Upper lobe of left lung (tissue), 6 donors: ENCODE measurements around the gene RPL27A. TPM values are rescaled to one million over a fixed set of nuclear protein-coding genes. Genes with fewer than 3 reads are reported as not detected.

Experiments
- ATAC-seq, 2 donors: fragments of 200-7000 bp; cut with Tn5 transposase; one replicate each; pipeline ENCODE4 v1.9.1; 2022; ENCODE audit warnings: mild to moderate bottlenecking in 2 of 2, moderate library complexity in 2 of 2; ENCODE audit not compliant: low FRiP score in 2 of 2
- DNase-seq, 2 donors: peaks; one replicate each; pipeline ENCODE4 v3.0.0-alpha.2; 2019 to 2020
- H3K27ac ChIP-seq, 4 donors: fragments of 200-600 bp; sonication (generic); one replicate each; pipeline ENCODE4 v1.5.1; 2016 to 2019
- H3K27me3 ChIP-seq, 4 donors: fragments of 200-600 bp; sonication (generic); one replicate each; pipeline ENCODE4 v1.5.1; 2017 to 2019
- H3K36me3 ChIP-seq, 4 donors: fragments of 200-600 bp; sonication (generic); one replicate each; pipeline ENCODE4 v1.5.1; 2016 to 2019
- H3K4me1 ChIP-seq, 4 donors: fragments of 200-600 bp; sonication (generic); one replicate each; pipeline ENCODE4 v1.5.1; 2018 to 2019
- H3K4me3 ChIP-seq, 4 donors: fragments of 200-600 bp; sonication (generic); one replicate each; pipeline ENCODE4 v1.5.1; 2017 to 2019; ENCODE audit warnings: mild to moderate bottlenecking in 2 of 4, moderate library complexity in 1 of 4
- H3K9me3 ChIP-seq, 4 donors: fragments of 200-600 bp; sonication (generic); one replicate each; pipeline ENCODE4 v1.5.1; 2018 to 2019
- EP300 ChIP-seq, 4 donors: sonication (generic); formaldehyde crosslinking; IDR thresholded peaks; one replicate each; pipeline ENCODE4 v1.5.1; 2017; ENCODE audit warnings: antibody characterized with exemption in 4 of 4, control low read depth in 2 of 4
- POLR2A ChIP-seq, 4 donors: fragments of 450-650 bp; IDR thresholded peaks; one replicate each; pipeline ENCODE4 v1.5.1; 2016 to 2017; ENCODE audit warnings: antibody characterized with exemption in 4 of 4, mild to moderate bottlenecking in 2 of 4
- POLR2AphosphoS5 ChIP-seq, 2 donors: sonication (generic); formaldehyde crosslinking; IDR thresholded peaks; one replicate each; pipeline ENCODE4 v1.5.1; 2017; ENCODE audit warnings: antibody characterized with exemption in 2 of 2
- WGBS, 2 donors: methylation state at CpG; one replicate each; pipeline ENCODE4 v1.1.5; 2017 to 2018; 5-methylcytosine and 5-hydroxymethylcytosine counted together
- total RNA-seq, 6 donors: library from RNA; depleted of rRNA in 4 of 6; stranded (reverse); fragments of >200 nt in 4 of 6; gene quantifications; one replicate each; pipeline versions ENCODE4 v1.1.0 to v1.2.1, GENCODE V29; 2016 to 2021
- TF ChIP-seq, protein P1 (sequence below), 6 experiments: fragments of 450-650 bp in 4 of 6; fragments of 200-600 bp in 2 of 6; sonication (generic) in 2 of 6; IDR thresholded peaks; one replicate each; pipeline ENCODE4 v1.5.1; 2016 to 2019; ENCODE audit warnings: antibody characterized with exemption in 6 of 6
- donor health status: DM: no; HTN: no; CAD: no; lungs with moderate emphysema.
- donor health status: DM: no; HTN: yes; CAD: no; lungs with severe emphysema.

The RPL27A gene
- total RNA-seq, 6 donors from 2014 or later, result 652 to 1,317 (median 861) TPM

DNA sequence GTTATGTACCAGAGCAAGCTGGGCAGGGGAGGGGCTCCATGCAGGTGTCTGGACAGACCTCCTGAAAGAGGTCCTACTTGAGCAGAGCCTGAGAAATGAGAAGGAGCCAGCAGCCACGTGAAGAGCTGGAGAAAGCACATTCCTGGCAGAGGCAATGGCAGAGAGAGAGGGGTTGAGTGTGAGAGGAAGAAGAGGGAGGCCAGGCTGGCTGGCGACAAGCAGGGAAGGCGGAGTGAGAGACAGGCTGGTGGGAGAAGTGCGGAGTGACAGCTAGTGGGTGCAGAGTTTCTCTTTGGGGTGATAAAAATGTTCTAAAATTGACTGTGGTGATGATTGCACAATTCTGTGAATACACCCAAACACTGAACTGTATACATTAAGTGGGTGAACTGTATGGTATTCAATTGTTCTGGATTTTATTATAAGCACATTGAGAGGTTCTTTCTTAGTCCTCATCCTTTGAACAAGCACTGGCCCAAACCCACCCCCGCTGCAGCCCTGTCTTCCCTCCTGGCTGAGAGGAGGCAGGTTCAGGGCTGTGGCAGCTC lies 29.4 kb downstream of the RPL27A start:
- no peaks in the 10 kb centered on the region for H3K27me3 ChIP-seq
- DNase-seq, result no peak
- H3K27ac ChIP-seq, result no peak overlapping the region
- peaks cover 7 to 12% (median 10%) of the 10 kb centered on the region in 4 donors for H3K4me1 ChIP-seq
- no peak for TF ChIP-seq POLR2AphosphoS5 (IDR thresholded peaks at IDR 0.05)
- TF ChIP-seq POLR2A (IDR thresholded peaks at IDR 0.05), result no peak
- no peak for TF ChIP-seq EP300 (IDR thresholded peaks at IDR 0.05)
- TF ChIP-seq, protein P1, sequence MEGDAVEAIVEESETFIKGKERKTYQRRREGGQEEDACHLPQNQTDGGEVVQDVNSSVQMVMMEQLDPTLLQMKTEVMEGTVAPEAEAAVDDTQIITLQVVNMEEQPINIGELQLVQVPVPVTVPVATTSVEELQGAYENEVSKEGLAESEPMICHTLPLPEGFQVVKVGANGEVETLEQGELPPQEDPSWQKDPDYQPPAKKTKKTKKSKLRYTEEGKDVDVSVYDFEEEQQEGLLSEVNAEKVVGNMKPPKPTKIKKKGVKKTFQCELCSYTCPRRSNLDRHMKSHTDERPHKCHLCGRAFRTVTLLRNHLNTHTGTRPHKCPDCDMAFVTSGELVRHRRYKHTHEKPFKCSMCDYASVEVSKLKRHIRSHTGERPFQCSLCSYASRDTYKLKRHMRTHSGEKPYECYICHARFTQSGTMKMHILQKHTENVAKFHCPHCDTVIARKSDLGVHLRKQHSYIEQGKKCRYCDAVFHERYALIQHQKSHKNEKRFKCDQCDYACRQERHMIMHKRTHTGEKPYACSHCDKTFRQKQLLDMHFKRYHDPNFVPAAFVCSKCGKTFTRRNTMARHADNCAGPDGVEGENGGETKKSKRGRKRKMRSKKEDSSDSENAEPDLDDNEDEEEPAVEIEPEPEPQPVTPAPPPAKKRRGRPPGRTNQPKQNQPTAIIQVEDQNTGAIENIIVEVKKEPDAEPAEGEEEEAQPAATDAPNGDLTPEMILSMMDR (IDR thresholded peaks at IDR 0.05), result no peak
- no peak overlapping the region for H3K4me3 ChIP-seq
- no peaks in the 10 kb centered on the region for H3K9me3 ChIP-seq
- H3K36me3 ChIP-seq, result peaks cover 0 to 67% (median 36%) of the 10 kb centered on the region in 4 donors
- WGBS, 2 donors, result 79 to 82% methylated on average over 5 of the region's 5 CpGs
- ATAC-seq, result no peak

DNA sequence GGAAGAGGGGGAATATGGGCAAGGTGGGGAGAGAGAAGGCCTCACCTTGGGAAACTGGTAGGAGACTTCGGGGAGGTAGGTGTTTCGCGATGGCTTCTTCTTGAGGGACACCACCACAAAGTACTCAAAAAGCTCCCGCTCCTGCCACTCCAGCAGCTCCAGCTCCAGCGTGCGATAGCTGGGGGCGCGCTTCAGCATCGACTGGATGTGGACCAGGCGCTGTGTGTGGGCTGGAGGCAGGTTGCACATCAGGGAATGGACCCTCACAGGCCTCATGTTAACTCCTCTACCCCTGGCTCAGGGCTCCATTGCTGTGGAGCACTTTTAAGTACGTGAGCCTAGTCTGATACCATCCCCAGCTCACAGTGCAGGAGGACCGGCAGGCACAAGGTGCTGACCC lies 29.9 kb downstream of the RPL27A start:
- Histone ChIP-seq H3K27ac (no peak overlapping the region), H3K27me3 (no peaks in the 10 kb centered on the region), H3K9me3 (no peaks in the 10 kb centered on the region), H3K36me3 (peaks cover 0 to 65% (median 33%) of the 10 kb centered on the region in 4 donors), H3K4me3 (no peak overlapping the region), H3K4me1 (peaks cover 13 to 17% (median 16%) of the 10 kb centered on the region in 4 donors)
- DNase-seq, result peak in 1 of 2 donors; percentile 39
- TF ChIP-seq POLR2A (IDR thresholded peaks at IDR 0.05) (no peak), EP300 (IDR thresholded peaks at IDR 0.05) (no peak), POLR2AphosphoS5 (IDR thresholded peaks at IDR 0.05) (no peak)
- TF ChIP-seq, protein P1 (IDR thresholded peaks at IDR 0.05), result no peak
- ATAC-seq, result no peak
- 94 to 99% methylated on average over 11 of the region's 12 CpGs for WGBS, 2 donors

DNA sequence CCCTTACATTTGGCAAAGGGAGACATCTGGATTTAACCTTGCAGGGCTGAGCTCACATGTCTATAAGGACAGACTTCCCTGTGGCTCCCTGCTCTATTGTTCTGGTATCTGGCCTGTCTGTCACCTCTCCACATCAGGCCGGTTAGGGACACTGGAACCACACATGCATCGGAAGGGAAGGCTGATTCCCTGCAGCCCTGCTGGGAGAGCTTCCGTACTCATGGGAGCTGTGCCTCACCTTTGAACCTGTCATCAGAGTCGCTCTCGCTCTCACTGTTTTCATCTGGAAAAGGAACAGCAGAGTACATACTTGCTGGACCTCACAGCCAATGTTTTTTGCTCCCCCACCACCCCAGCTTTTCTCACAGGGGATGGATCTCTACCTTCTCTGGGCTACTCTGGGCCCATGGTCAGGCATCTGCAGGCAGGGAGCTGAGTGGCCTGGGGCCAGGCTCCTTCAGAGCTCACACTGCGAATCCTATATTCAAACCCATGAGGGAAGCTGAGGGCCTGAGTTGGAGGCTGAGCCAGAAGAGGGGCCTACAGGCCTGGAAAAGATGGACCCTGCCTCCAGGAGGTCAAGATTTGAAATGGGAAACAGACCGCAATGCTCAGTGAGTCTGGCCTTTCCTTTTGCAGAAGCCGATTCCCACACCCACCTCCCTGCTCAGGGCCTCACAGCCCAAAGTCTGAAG lies 31.3 kb downstream of the RPL27A start:
- no peaks in the 10 kb centered on the region for H3K9me3 ChIP-seq
- H3K4me1 ChIP-seq, result peaks cover 25 to 31% (median 27%) of the 10 kb centered on the region in 4 donors
- H3K27me3 ChIP-seq, result no peaks in the 10 kb centered on the region
- no peak for DNase-seq
- H3K4me3 ChIP-seq, result no peak overlapping the region
- no peak for ATAC-seq
- WGBS, 2 donors, result 93% methylated on average over 7 to 8 of the region's 8 CpGs
- H3K27ac ChIP-seq, result no peak overlapping the region
- peaks cover 0 to 58% (median 26%) of the 10 kb centered on the region in 4 donors for H3K36me3 ChIP-seq
- TF ChIP-seq POLR2AphosphoS5 (IDR thresholded peaks at IDR 0.05), result no peak
- TF ChIP-seq, protein P1 (IDR thresholded peaks at IDR 0.05), result no peak
- no peak for TF ChIP-seq POLR2A (IDR thresholded peaks at IDR 0.05)
- TF ChIP-seq EP300 (IDR thresholded peaks at IDR 0.05), result no peak

DNA sequence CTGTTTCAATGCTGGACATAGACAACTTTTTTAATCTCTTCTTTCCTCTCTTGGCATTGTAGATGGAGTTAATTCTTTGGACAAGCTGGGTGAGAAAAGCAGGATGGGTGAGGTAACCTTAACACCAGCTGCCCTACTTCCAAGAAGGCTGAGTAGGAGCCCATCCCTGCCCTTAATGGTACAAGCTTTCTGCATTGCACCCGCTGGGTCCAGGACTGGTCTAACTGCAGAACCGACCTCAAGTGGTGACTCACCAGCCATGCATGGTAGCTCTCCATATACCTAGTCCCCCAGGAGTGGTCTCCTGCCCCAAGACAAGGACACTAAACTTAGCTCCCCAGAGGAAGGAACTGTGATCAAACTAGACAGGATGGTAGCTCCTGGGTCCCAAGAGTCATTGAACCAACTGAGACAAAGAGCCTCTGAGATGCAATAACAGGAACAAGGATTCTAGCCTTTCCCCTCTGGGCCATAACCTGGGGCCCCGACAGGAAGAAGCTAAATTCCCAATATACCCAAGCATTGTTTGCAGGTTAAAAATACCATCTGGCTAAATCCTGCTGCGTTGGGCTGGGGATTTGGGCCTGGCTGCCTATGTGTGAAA lies 32.1 kb downstream of the RPL27A start:
- ATAC-seq (no peak), DNase-seq (no peak)
- TF ChIP-seq POLR2A (IDR thresholded peaks at IDR 0.05) (no peak), EP300 (IDR thresholded peaks at IDR 0.05) (no peak), POLR2AphosphoS5 (IDR thresholded peaks at IDR 0.05) (no peak)
- TF ChIP-seq, protein P1 (IDR thresholded peaks at IDR 0.05), result no peak
- Histone ChIP-seq H3K4me1 (peaks cover 34 to 39% (median 35%) of the 10 kb centered on the region in 4 donors), H3K27ac (peak overlapping the region in 1 of 4 donors; percentile 54), H3K36me3 (peaks cover 0 to 58% (median 26%) of the 10 kb centered on the region in 4 donors), H3K9me3 (no peaks in the 10 kb centered on the region), H3K27me3 (no peaks in the 10 kb centered on the region), H3K4me3 (no peak overlapping the region)
- 71 to 90% methylated on average over 3 to 4 of the region's 4 CpGs for WGBS, 2 donors
